Inflammatory macrophage treated with lipopolysaccharide for 1 hour (primary cell): Measurements from ENCODE around the gene TBC1D5.
"Not testable (repeated sequence)": the region's sequence is repeated elsewhere in the genome, so short reads cannot be mapped to it uniquely, and the experiment has no call there.

Experiments
- DNase-seq, 2 donors: peaks; one replicate each; pipeline ENCODE4 v3.0.0-alpha.2; 2020 to 2022

The TBC1D5 gene

GRCh38 chr3:17742102-17742879, at the start of gene TBC1D5:
TSS of gene TBC1D5 (minus strand) at chr3:17742631. CDS start at chr3:17508570, 234,061 bp downstream.
- peak; percentile 93 to 95 for DNase-seq

GRCh38 chr3:17783426-17783825, 41.0 kb upstream of the TBC1D5 start:
- DNase-seq, result no peak

GRCh38 chr3:17782751-17783150, 40.3 kb upstream of the TBC1D5 start:
- no peak for DNase-seq

GRCh38 chr3:17780369-17780768, 37.9 kb upstream of the TBC1D5 start:
- DNase-seq, result not testable (repeated sequence)

- DNase-seq, result peak; percentile 33 to 39
These were observed 37.1 kb upstream of the TBC1D5 start for GRCh38 chr3:17779304-17780250.

GRCh38 chr3:17777326-17777725, 34.9 kb upstream of the TBC1D5 start:
- DNase-seq, result peak; percentile 37 to 54

GRCh38 chr3:17775073-17775472, 32.6 kb upstream of the TBC1D5 start:
- DNase-seq, result no peak

GRCh38 chr3:17774180-17774910, 31.9 kb upstream of the TBC1D5 start:
- DNase-seq, result not testable (repeated sequence)

GRCh38 chr3:17772556-17772955, 30.1 kb upstream of the TBC1D5 start:
- no peak for DNase-seq

- DNase-seq, result no peak
These were observed 29.0 kb upstream of the TBC1D5 start for GRCh38 chr3:17771177-17772017.

- no peak for DNase-seq
These were observed 28.3 kb upstream of the TBC1D5 start for GRCh38 chr3:17770682-17771081.

GRCh38 chr3:17765819-17766472, 23.5 kb upstream of the TBC1D5 start:
- no peak for DNase-seq

- no peak for DNase-seq
These were observed 19.1 kb upstream of the TBC1D5 start for GRCh38 chr3:17761563-17761962.

GRCh38 chr3:17759901-17760300, 17.5 kb upstream of the TBC1D5 start:
- DNase-seq, result no peak

GRCh38 chr3:17755836-17756235, 13.4 kb upstream of the TBC1D5 start:
- no peak for DNase-seq

- DNase-seq, result no peak
These were observed 11.2 kb upstream of the TBC1D5 start for GRCh38 chr3:17753632-17753992.

- DNase-seq, result peak in 1 of 2 donors; percentile 23
These were observed 10.6 kb upstream of the TBC1D5 start for GRCh38 chr3:17752876-17753631.

- DNase-seq, result peak in 1 of 2 donors; percentile 29
These were observed 10.0 kb upstream of the TBC1D5 start for GRCh38 chr3:17752436-17752835.

- no peak for DNase-seq
These were observed 7.4 kb upstream of the TBC1D5 start for GRCh38 chr3:17749705-17750293.

GRCh38 chr3:17749281-17749680, 6.8 kb upstream of the TBC1D5 start:
- DNase-seq, result no peak
